Sigmoid colon (tissue), 4 donors: ENCODE results near the gene AVEN.

Source experiments
- CTCF ChIP-seq, 4 experiments: fragments of 450-650 bp in 3 of 4; fragments of 200-600 bp in 1 of 4; IDR thresholded peaks; one replicate each; pipeline ENCODE4 v1.5.1; 2016 to 2019; ENCODE audit warnings: antibody characterized with exemption in 4 of 4, mild to moderate bottlenecking in 3 of 4, moderate library complexity in 2 of 4
- EP300 ChIP-seq, 4 donors: sonication (generic); formaldehyde crosslinking; IDR thresholded peaks; one replicate each; pipeline ENCODE4 v1.6.1; 2017; ENCODE audit warnings: antibody characterized with exemption in 4 of 4
- POLR2A ChIP-seq, 2 donors: fragments of 450-650 bp; IDR thresholded peaks; one replicate each; pipeline ENCODE4 v1.6.1; 2016; ENCODE audit warnings: antibody characterized with exemption in 2 of 2, mild to moderate bottlenecking in 2 of 2, moderate library complexity in 2 of 2
- POLR2AphosphoS5 ChIP-seq, 4 donors: sonication (generic); formaldehyde crosslinking; IDR thresholded peaks; one replicate each; pipeline ENCODE4 v1.6.1; 2017; ENCODE audit warnings: antibody characterized with exemption in 4 of 4

- TF ChIP-seq CTCF (IDR thresholded peaks at IDR 0.05): no peak
- no peak for TF ChIP-seq POLR2A (IDR thresholded peaks at IDR 0.05)
- no peak for TF ChIP-seq EP300 (IDR thresholded peaks at IDR 0.05)
- no peak for TF ChIP-seq POLR2AphosphoS5 (IDR thresholded peaks at IDR 0.05)
These were observed 104.1 kb downstream of the AVEN start for GRCh38 chr15:33934921-33935320.
